Subcutaneous adipose tissue (tissue), 4 donors: Measurements from ENCODE around the gene ASAP3. TPM values are rescaled to one million over a fixed set of nuclear protein-coding genes. Genes with fewer than 3 reads are reported as not detected.

ENCODE experiments used
- total RNA-seq, 4 donors: library from RNA; depleted of rRNA; stranded (reverse); fragments of >200 nt; gene quantifications; one replicate each; pipeline ENCODE4 v1.1.0, GENCODE V29; 2016
- TF ChIP-seq, protein P1 (sequence below): fragments of 450-650 bp; IDR thresholded peaks from one replicate; pipeline ENCODE4 v1.5.1; 2016; ENCODE audit warnings: low read depth, mild to moderate bottlenecking, control low read depth, antibody characterized with exemption, moderate library complexity

Gene ASAP3
- total RNA-seq, 4 donors from 2014 or later = 18.4 to 51.7 (median 42.1) TPM

GRCh38 chr1:23509896-23510295 lies 25.9 kb upstream of the ASAP3 start:
- TF ChIP-seq, protein P1, sequence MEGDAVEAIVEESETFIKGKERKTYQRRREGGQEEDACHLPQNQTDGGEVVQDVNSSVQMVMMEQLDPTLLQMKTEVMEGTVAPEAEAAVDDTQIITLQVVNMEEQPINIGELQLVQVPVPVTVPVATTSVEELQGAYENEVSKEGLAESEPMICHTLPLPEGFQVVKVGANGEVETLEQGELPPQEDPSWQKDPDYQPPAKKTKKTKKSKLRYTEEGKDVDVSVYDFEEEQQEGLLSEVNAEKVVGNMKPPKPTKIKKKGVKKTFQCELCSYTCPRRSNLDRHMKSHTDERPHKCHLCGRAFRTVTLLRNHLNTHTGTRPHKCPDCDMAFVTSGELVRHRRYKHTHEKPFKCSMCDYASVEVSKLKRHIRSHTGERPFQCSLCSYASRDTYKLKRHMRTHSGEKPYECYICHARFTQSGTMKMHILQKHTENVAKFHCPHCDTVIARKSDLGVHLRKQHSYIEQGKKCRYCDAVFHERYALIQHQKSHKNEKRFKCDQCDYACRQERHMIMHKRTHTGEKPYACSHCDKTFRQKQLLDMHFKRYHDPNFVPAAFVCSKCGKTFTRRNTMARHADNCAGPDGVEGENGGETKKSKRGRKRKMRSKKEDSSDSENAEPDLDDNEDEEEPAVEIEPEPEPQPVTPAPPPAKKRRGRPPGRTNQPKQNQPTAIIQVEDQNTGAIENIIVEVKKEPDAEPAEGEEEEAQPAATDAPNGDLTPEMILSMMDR = no peak

- TF ChIP-seq, protein P1 = no peak
Observed at GRCh38 chr1:23506376-23507107, 22.6 kb upstream of the ASAP3 start.

DNA sequence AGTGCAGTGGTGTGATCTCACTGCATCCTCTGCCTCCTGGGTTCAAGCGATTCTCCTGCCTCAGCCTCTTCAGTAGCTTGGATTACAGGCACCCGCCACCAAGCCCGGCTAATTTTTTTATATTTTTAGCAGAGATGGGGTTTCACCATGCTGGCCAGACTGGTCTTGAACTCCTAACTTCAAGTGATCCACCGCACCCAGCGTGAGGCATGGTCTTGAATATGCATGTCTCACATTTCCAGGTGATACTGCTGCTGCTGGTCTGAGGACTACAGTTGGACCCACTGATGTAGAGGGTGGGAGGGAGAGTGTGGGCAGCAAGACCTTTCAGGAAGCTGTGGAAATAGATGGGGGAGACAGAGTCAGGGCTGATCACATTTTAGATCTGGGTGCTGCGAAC lies 21.9 kb upstream of the ASAP3 start:
- TF ChIP-seq, protein P1 = no peak

- TF ChIP-seq, protein P1 = no peak
Observed at GRCh38 chr1:23502951-23503350, 19.0 kb upstream of the ASAP3 start.

DNA sequence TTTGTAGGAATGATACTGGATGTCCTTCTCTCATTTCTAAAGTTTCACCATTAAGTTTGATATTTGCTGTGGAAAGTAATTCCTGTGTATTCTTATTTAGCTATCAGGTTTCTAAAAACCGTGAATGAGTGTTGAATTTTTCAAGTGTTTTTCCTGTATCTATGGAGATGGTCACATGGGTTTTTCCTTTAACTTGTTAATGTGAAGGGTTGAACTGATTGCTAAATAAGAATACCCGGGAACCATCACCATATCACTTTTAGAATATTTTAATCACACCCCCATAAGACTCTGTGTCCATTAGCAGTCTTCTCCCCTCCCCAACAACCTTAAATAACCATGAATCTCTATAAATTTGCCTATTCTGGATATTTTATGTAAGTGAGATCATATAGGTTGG lies 16.5 kb upstream of the ASAP3 start:
- TF ChIP-seq, protein P1 = no peak

DNA sequence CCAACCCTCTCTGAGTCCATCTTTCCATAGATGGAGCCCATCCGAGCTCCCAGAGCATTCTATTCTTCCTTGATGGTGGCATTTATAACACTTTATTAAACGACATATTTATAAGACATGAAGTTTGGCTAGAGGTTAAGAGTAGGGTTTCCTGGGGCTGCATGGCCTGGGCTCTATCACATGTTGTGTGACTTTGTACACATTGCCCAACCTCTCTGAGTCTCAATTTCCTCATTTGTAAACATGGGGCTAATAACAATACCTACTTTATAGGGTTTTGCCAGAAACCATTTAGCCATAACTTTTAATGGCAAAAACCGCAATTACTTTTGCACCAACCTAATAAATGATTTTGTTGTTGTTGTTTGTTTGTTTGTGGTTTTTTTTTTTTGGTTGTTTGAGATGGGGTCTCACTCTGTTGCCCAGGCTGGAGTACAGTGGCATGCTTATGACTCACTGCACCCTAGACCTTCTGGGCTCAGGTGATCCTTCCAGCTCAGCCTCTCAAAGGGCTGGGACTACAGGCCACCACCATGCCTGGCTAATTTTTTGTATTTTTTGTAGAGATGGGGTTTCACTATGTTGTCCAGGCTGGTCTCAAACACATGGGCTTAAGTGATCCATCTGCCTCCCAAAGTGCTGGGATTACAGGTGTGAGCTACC lies 13.9 kb upstream of the ASAP3 start:
- TF ChIP-seq, protein P1 = no peak

GRCh38 chr1:23496490-23497181 lies 12.7 kb upstream of the ASAP3 start:
- TF ChIP-seq, protein P1 = no peak
